CD4-positive, alpha-beta T cell treated with Interleukin-6 at 100 ng/mL for 8 hours (primary cell): ENCODE results near the gene TBXA2R.
"Not testable (repeated sequence)": the region's sequence is repeated elsewhere in the genome, so short reads cannot be mapped to it uniquely, and the experiment has no call there.

Experiments
- DNase-seq: peaks from one replicate; pipeline ENCODE4 v3.0.0-alpha.2; 2020; ENCODE audit warnings: mixed read lengths, low spot score

TBXA2R gene

DNA sequence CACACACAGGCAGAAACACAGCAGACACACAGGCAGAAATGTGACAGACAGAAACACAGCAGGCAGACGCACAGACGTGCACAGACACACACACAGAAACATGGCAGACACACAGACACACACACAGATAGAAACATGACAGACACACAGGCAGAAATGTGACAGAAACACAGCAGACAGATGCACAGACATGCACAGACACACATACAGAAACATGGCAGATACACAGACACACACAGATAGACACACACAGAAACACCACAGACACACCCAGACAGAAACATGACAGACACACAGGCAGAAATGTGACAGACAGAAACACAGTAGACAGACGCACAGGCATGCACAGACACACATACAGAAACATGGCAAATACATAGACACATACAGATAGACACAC, 1.3 kb downstream of the TBXA2R start:
- no peak for DNase-seq

DNA sequence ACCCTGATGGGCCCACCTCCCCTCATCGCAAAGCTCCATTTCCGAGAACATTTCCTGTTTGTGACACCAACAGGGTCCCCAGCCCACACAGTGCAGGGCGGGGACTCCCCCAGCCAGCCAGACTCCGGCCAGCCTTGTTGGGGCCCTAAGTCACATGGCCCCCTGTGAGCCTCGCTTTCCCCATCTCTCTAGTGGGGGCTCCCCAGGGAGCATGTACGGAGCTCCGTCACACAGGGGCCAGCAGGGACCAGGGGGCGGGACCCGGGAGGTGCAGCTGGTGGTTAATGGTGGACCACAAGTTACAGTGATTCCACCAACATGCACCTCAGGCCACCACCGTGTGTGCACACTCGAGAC, 1.7 kb downstream of the TBXA2R start:
- DNase-seq = peak; percentile 27

DNA sequence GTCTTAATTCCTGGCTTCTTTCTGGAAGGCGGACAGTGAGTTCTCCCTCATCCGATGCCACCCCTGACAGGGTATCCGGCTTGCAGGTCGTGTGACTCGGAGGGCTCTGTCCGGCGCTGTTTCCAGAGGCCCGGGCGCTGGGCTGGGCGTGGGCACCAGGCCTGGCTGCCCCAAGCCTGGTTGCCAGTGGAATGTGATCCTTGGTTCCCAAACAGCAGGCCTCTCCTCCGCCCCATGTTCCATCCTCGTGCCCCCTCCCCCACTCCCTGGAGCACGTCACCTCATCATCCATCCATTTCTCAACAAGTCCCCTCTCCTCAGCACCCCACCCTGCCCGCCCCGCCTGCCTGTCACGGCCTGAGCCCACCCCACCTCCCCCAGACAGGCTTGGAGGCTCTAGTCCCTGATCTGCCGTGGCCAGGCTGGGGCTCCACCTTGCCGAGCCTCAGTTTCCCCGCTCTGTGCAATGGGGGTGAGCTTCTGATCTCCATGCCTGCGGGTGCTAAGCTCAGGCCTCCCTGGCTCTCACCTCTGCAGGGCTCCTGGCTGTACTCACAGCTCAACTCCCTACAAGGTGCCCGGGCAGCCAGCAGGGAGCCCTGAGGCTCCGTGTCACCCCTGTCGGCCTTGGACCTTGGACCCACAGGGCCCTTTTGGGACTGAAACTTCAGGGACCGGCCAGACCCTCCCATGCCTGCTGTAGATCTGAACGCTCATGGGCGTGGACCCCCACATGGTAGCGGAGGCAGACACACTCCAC, 2.3 kb downstream of the TBXA2R start:
- no peak for DNase-seq

DNA sequence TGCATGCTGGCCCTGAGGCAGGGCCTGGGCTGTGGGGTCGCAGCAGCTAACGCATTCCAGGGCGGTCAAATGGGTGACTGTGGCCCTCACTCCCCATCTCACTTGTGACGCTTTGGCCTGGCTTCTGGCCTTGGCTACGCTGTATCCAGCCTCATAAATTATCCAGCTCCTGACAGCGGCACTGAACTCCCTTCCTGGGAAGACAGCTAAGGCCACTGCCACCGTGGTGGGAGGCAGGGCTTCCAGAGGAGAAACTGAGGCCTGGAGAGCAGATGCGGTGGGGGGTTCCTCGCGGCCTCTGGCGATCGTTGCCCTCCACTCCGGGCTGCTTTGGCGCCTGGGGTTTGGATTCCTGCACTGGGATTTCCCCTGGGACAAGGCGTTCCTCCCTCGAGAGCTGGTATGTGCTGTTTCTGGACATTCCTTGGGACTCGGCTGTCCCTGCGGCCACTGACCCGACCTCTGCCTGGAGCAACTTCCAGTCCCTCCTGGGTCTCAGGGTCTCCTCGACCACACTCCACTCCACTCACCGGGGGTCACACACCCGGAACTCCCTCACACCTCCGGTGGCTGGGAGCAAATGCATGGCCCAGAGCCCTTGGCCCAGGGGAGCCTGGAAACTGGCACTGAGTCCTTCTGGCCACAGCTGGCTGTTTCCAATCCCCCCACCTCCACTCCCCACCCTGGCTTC, 3.4 kb downstream of the TBXA2R start:
- no peak for DNase-seq

DNA sequence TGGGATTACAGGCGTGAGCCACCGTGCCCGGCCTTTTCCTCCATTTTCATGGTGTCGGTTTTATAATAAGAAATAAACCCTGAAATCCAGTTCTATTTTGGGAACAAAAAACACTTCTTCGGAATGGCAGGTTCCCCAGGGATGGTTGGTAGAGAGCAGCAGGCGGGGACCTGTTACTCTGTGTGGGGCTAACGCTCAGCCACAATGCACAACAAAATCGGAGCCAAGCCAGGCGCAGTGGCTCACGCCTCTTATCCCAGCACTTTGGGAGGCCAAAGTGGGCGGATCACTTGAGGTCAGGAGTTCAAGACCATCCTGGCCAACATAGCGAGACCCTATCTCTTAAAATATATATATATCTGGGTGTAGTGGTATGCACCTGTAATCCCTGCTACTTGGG, 5.7 kb downstream of the TBXA2R start:
- DNase-seq = no peak

DNA sequence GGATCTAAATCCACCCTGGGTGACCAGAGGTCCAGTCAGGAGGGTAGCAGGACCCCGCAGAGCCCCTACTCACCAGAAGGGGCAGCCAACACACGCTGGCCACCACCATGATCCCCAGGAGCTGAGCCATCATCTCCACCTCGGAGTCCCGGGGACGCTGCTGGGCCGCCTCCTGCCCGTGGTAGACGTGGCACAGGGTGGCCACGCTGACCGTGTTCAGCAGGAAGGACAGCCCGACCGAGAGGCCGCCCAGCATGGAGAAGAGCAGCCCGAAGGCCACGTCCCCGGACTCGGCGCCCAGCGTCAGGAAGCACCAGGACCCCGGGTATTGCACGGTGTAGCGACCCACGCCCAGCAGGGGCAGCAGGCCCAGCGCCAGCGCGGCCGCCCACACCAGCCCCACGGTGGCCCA, 6.9 kb downstream of the TBXA2R start:
- no peak for DNase-seq

DNA sequence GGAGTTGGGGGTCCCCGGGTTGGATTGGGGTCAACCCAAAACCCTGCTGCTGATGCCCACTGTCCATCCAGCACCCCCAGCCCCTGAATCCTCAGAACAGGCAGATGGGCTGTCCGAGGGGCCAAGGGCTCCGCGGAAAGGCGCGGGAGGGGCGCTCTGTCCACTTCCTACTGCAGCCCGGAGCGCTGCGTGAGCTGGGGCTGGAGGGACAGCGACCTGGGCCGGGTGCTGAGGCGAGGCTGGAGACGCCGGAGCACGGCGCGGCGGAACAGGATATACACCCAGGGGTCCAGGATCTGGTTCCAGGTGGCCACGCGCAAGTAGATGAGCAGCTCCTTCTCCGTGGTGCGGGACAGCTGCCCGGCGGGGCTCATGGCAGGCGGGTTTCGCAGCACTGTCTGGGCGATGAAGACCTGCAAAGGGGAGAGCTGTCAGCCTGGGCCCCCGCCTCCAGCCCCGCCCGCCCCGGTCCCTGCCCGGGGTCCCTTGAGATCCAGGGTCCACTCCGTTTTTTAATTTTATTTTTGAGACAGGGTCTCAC, 11.1 kb downstream of the TBXA2R start:
- no peak for DNase-seq

DNA sequence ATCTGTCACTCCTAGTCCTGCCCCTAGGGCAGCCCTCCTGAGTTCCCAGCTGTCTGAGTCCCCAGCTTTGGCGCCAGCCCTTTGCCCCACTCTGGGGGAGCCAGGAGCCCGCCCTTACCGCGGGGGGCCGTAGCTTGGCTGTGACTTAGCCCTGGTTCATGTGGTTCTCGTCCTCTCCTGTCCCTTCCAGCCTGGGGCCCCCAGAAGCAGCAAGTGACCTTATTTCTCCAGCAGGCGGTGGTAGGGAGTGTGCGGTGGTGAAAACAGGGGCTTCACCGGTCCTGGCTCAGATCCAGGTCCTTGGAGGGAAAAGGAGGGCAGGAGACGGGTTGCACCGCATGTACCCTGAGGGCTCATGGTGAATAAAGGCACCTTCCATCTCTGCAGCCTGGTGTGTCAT, 13.5 kb downstream of the TBXA2R start:
- no peak for DNase-seq

DNA sequence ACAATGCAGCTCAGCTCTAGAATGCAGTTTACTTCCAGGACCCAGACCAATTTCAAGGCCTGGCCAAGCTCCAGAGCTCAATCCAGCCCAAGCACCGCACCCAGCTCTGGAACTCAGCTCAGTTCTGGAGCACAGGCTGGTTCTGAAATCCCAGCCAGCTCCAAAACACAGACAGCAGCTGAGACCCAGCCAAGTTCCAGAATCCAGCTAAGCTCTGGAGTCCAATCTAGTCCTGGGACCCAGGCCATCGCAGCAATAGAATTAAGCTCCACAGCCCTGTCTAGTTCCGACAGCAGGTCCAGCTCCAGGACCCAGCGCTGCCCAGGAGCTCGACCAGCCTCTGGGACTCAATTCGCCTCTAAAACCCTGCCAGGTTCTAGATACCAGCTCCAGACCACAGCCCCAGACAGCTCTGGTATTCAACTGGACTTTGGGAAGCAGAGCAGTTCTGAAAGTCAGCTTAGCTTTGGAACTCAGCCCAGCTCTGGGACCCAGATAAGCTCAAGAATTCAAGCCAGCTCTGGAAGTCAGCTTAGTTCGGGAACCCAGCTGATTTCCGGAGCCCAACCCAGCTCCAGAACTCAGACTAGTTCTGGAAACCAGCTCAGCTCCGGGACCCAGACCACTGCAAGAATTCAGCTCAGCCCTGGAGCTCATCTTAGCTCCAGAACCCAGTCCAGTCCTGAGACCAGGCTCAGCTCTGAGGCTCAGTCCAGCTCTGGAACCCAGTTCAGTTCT, 14.6 kb downstream of the TBXA2R start:
- DNase-seq = no peak

DNA sequence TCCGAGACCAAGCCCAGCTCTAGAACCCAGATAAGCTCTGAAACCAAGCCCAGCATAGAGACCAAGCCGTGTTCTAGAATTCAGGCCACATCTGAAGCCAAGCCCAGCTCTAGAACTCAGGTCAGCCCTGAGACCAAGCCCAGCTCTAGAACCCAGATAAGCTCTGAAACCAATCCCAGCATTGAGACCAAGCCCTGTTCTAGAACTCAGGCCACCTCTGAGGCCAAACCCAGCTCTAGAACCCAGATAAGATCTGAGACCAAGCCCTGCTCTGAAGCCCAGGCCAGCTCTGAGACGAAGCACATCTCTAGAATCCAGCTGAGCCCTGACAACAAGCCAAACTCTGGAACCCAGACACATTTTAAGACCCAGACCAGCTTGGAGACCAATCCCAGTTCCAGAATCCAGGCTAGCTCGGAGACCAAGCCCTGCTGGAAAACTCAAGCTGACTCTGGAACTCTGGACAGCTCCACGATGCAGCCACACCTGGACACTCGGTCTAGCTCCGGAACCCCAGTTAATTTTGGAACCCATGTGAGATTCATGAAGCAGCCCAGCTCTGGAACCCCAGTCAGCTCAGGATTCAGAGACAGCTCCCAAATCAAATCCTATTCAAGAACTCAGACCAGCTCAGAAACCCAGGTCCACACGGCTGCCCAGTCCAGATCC, 15.6 kb downstream of the TBXA2R start:
- no peak for DNase-seq

DNA sequence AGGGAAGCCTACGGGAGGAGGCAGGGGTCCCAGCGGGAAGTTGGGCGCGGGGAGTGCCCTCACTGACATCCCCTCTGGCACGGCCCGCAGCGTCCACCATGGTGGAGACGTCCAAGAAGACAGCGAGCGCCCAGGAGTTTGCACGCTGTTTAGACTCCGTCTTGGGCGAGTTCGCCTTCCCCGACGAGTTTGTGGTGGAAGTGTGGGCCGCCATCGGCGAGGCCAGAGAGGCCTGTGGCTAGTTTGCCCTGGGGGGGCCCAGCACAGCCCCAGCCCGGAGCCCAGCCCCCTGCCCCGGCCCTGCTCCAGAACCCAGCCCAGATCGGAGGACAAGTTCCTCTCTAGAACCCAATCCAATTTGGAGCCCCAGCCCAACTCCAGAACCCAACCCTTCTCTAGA, 16.7 kb downstream of the TBXA2R start:
- DNase-seq = no peak

DNA sequence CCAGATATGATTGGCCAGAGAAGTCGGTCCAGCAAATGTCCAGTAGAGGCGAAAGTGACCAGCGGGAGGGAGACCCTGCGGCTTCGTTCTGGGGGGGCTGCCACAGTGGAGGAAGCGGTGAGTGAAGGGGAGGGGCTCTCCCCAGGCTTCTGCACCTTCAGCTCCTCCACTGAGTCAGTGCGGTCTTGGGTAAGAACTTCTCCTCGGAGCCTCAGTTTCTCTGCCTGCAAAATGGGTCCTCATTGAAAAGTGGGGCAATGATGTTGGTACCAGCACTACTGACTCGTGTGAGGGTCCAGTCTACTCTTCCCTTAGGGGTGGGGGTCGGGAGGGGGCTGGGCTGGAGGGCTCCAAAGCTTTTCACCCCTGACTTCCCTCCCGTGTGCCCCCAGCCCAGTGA, 17.2 kb downstream of the TBXA2R start:
- DNase-seq = no peak

DNA sequence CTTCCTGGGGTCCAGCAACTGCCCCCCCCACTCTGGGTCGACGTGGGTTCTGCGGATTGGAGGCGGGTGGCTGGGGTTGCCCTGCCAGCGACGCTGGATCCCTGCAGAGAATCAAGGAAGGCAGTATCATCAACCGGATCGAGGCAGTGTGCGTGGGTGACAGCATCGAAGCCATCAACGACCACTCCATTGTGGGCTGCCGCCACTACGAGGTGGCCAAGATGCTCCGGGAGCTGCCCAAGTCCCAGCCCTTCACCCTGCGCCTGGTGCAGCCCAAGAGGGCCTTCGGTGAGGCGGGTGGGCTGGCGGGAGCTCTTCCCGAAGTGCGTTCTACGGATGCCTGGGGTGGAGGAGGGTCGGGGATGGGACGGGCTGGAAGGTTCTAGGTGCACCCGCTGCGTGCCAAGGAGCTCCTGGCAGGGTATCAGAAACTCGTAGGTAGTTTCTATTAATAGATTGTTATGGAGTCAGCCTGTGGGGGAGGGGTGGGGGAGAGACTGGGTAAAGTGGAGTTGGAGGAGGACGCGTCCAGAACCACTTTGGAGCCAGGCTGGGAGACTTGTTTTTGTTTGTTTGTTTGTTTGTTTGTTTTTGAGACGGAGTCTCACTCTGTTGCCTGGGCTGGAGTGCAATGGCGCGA, 19.8 kb downstream of the TBXA2R start:
- DNase-seq = no peak

DNA sequence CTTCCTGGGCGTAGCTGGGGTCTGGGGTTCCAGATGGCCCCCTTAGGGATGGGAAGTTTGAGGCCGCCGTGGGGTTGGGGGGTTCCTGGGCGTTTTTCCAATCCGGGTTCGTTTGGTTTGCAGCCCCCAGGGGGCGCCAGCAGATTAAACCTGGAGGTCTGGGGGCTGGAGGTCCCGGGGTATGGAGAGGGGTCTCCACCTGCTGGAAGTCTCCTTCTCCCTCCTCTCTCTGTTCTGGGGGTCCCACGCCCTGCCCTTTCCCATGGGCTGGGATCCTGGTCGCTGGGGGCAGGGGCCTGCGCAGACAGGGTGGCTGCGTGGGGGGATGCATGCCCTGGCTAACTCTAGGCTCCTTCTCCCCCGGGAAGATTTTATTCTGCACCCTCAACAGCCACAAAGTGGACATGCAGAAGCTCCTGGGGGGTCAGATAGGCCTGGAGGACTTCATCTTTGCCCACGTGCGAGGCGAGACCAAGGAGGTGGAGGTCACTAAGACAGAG, 20.5 kb downstream of the TBXA2R start:
- no peak for DNase-seq

DNA sequence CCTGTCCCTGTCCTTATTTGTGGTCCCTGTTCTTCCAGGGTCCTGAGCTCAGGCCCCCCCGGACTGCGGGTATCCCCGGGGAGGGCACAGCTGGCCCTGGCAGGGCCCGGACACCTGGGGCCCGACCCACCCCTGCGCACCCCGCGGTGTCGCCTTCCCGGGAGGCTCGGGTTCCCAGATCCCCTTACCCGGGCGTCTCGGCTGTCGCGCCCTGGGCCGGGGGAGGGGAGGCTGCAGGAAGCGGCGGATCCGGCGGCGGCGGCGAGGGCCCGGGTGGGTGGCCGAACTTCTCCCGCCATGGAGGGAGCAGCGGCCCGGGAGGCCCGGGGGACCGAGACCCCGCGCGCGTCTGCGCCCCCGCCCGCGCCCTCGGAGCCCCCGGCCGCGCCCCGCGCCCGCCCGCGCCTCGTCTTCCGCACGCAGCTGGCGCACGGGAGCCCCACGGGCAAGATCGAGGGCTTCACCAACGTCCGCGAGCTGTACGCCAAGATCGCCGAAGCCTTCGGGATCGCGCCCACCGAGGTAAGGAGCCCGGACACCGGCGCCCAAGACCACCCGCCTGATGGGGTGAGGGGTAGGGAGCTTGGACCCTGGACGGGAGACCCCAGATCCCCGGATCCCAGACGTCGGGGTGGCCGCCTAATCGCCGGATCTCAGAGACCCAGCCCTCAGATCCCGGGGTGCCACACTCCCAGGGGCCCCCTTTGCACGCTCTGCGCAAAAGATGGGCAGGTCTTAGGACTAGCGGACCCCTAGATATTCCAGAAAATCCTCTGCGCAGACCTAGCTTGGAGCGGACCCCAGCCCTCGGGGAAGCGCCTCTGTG, 21.2 kb downstream of the TBXA2R start, which contains the start of gene GIPC3:
GIPC3 (plus strand) TSS at position 178 of the 826 bp plus-strand sequence; CDS start at position 298, 120 bp downstream.
- no peak for DNase-seq

DNA sequence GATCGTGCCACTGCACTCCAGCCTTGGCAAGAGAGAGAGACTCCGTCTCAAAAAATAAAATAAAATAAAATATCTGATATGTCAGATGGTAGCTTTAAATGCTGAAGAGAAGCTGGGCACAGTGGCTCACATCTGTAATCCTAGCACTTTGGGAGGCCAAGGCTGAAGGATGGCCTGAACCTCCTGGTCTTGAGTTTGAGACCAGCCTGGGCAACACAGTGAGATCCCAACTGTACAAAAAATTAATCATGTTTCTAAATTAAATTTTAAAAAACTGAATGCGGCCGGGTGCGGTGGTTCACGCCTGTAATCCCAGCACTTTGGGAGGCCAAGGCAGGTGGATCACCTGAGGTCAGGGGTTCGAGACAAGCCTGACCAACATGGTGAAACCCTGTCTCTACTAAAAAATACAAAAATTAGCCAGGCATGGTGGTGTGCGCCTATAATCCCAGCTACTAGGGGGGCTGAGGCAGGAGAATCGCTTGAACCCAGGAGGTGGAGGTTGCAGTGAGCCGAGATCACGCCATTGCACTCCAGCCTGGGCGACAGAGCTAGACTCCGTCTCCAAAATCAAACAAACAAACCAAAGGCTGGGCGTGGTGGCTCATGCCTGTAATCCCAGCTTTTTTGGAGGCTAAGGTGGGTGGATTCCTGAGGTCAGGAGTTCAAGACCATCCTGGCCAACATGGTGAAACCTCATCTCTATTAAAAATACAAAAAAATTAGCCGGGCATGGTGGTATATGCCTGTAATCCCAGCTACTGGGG, 22.5 kb downstream of the TBXA2R start:
- not testable (repeated sequence) for DNase-seq

DNA sequence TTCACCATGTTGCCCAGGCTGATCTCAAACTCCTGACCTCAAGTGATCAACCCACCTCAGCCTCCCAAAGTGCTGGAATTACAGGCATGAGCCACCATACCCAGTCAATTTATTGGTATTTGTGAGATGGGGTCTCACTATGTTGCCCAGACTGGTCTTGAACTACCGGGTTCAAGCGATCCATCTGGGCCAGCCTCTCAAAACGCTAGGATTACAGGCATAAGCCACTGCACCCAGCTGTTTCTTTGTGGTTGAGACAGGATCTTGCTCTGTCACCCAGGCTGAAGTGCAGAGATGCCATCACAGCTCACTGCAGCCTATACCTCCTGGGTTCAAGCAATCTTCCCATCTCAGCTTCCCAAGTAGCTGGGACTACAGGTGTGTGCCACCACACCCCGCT, 24.9 kb downstream of the TBXA2R start:
- not testable (repeated sequence) for DNase-seq

DNA sequence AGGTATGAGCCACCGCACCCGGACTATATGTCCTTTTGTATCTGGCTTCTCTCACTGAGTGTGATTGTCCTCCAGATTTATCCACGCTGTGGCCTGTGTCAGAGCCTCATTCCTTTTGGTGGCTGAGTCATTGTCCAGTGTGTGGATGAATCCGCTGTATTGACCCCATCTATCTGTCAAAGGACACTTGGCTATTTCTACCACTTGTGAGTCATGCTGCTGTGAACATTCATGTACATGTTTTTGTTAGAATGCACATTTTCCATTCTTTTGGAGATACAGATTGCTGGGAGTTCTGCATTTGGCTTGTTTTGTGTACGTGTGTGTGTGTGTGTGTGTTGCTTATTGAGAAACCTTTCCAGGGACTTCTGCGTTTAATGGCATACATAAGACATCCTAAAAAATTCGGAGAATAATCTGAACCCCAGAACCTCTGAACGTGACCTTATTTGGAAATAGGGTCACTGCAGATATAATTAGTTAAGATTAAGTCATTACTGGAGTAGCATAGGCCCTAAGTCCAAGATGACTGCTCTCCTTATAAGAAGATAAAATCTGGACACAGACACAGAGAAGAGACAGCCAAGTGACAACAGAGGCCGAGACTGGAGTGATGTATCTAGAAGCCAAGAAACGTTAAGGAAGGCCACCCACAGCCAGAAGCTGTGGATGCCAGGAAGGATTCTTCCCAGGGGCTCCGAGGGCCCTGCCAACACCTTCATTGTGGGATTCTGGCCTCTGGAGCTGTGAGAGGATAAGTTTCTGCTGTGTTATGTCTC, 26.3 kb downstream of the TBXA2R start:
- no peak for DNase-seq

DNA sequence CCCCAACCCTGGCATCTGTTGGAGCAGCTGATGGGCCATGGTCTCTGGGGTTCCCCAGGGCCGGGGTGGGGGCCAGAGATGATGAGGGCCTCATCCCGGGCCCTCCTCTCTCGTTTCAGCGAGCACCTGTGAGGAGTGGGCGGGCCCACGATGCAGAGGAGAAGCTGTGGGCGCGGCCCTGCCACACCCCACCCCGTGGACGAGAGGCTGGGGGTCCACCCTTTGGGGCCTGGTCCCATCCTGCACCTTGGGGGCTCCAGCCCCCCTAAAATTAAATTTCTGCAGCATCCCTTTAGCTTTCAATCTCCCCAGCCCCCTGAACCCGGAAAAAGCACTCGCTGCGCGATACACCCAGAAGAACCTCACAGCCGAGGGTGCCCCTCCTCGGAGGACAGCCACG, 28.3 kb downstream of the TBXA2R start:
- DNase-seq = no peak
